IMR-90 (cell line): Measurements from ENCODE around the gene CDK6.

ENCODE experiments used
- FOS ChIP-seq: fragments of 150-350 bp; IDR thresholded peaks from 2 replicates; pipeline ENCODE4 v1.6.1; 2016; ENCODE audit warnings: low read depth, low read length
- POLR2A ChIP-seq: IDR thresholded peaks from 2 replicates; pipeline ENCODE4 v1.6.1; 2012; ENCODE audit warnings: mild to moderate bottlenecking, low read depth, low read length
- RCOR1 ChIP-seq: IDR thresholded peaks from 2 replicates; pipeline ENCODE4 v1.6.1; 2012; ENCODE audit warnings: mild to moderate bottlenecking, low read length, improper control_type of control experiment; ENCODE audit not compliant: insufficient replicate concordance
- TF ChIP-seq, protein P1 (sequence below): fragments of 150-350 bp; IDR thresholded peaks from 2 replicates; pipeline ENCODE4 v1.6.1; 2017; ENCODE audit warnings: mild to moderate bottlenecking, antibody characterized with exemption, low read length, low read depth
- TF ChIP-seq, protein P2 (sequence below): conservative IDR thresholded peaks from 2 replicates; pipeline ENCODE4 v1.5.1; 2012; ENCODE audit warnings: mild to moderate bottlenecking, low read depth, low read length, improper control_type of control experiment

DNA sequence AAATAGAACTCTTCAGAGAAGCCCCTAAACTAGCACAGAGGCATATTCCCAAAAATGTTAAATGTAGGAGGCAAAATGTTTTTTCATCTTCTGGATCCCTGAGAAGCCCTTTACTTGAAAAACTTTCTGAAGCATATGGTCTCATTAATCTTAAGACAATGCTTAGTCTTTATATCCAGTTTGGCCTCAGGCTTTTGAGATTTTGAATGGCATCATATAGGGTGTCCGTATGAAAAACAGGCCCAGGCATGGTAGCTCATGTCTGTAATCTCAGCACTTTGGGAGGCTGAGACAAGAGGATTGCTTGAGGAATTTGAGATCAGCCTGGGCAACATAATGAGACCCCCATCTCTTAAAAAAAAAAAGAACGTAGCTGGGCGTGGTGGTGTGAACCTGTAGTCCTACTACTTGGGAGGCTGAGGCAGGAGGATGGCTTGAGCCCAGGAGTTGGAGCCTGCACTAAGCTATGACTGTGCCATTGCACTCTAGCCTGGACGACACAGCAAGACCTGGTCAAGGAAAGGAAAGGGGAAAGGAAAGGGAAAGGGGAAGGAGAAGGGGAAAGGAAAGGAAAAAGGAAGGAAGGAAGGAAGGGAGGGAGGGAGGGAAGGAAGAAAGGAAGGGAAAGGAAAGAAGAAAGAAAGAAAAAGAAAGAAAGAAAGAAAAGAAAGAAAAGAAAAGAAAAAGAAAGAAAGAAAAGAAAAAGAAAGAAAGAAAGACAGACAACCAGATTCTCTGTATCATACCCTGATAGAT is 119.4 kb downstream of the CDK6 start:
- TF ChIP-seq RCOR1 (no peak), FOS (no peak), POLR2A (no peak)
- TF ChIP-seq, protein P1, sequence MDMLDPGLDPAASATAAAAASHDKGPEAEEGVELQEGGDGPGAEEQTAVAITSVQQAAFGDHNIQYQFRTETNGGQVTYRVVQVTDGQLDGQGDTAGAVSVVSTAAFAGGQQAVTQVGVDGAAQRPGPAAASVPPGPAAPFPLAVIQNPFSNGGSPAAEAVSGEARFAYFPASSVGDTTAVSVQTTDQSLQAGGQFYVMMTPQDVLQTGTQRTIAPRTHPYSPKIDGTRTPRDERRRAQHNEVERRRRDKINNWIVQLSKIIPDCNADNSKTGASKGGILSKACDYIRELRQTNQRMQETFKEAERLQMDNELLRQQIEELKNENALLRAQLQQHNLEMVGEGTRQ, result no peak
- TF ChIP-seq, protein P2, sequence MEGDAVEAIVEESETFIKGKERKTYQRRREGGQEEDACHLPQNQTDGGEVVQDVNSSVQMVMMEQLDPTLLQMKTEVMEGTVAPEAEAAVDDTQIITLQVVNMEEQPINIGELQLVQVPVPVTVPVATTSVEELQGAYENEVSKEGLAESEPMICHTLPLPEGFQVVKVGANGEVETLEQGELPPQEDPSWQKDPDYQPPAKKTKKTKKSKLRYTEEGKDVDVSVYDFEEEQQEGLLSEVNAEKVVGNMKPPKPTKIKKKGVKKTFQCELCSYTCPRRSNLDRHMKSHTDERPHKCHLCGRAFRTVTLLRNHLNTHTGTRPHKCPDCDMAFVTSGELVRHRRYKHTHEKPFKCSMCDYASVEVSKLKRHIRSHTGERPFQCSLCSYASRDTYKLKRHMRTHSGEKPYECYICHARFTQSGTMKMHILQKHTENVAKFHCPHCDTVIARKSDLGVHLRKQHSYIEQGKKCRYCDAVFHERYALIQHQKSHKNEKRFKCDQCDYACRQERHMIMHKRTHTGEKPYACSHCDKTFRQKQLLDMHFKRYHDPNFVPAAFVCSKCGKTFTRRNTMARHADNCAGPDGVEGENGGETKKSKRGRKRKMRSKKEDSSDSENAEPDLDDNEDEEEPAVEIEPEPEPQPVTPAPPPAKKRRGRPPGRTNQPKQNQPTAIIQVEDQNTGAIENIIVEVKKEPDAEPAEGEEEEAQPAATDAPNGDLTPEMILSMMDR, result no peak
